ENCODE data around the gene FMN1. TPM values are rescaled to one million over a fixed set of nuclear protein-coding genes. Genes with fewer than 3 reads are reported as not detected.

The FMN1 gene
- total and polyA plus RNA-seq, 11 donors, result 0.61 to 10.6 (median 3.6) TPM

GRCh38 chr15:33109345-33109744, 85.2 kb downstream of the FMN1 start:
- TF ChIP-seq CTCF (IDR thresholded peaks at IDR 0.05) (no peak), POLR2A (IDR thresholded peaks at IDR 0.05) (no peak)

GRCh38 chr15:33108518-33108917, 86.0 kb downstream of the FMN1 start:
- intact Hi-C loops (cut with DNase I), result no loop called here

More at GRCh38 chr15:33109345-33109744, 85.2 kb downstream of the FMN1 start:
- peaks cover 0 to 10% (median 0%) of the 10 kb centered on the region in 12 donors for H3K4me1 ChIP-seq
- no peaks in the 10 kb centered on the region for H3K36me3 ChIP-seq
- ATAC-seq, result no peak
- intact Hi-C loops (cut with DNase I), result no loop called here
- H3K27me3 ChIP-seq, result no peaks in the 10 kb centered on the region
- no peaks in the 10 kb centered on the region for H3K9me3 ChIP-seq
- H3K4me3 ChIP-seq, result no peak overlapping the region
- no peak for DNase-seq
- 93 to 95% (median 93%) methylated on average over 4 of the region's 4 CpGs for WGBS, 4 donors
- H3K27ac ChIP-seq, result no peak overlapping the region

GRCh38 chr15:33107950-33108349, 86.6 kb downstream of the FMN1 start:
- Histone ChIP-seq H3K36me3 (no peaks in the 10 kb centered on the region), H3K27me3 (no peaks in the 10 kb centered on the region), H3K27ac (no peak overlapping the region), H3K4me3 (no peak overlapping the region), H3K9me3 (no peaks in the 10 kb centered on the region), H3K4me1 (peaks cover 0 to 20% (median 0%) of the 10 kb centered on the region in 12 donors)
- ATAC-seq (no peak), DNase-seq (no peak)
- intact Hi-C loops (cut with DNase I), result no loop called here
- 61 to 73% (median 72%) methylated on average over 2 of the region's 2 CpGs for WGBS, 4 donors
- TF ChIP-seq POLR2A (IDR thresholded peaks at IDR 0.05), result no peak
- no peak for TF ChIP-seq CTCF (IDR thresholded peaks at IDR 0.05)

More at GRCh38 chr15:33108518-33108917, 86.0 kb downstream of the FMN1 start:
- H3K4me3 ChIP-seq, result no peak overlapping the region
- H3K4me1 ChIP-seq, result peaks cover 0 to 18% (median 0%) of the 10 kb centered on the region in 12 donors
- TF ChIP-seq CTCF (IDR thresholded peaks at IDR 0.05) (no peak), POLR2A (IDR thresholded peaks at IDR 0.05) (no peak)
- H3K9me3 ChIP-seq, result no peaks in the 10 kb centered on the region
- ATAC-seq, result no peak
- H3K27me3 ChIP-seq, result no peaks in the 10 kb centered on the region
- no peak for DNase-seq
- no peaks in the 10 kb centered on the region for H3K36me3 ChIP-seq
- no peak overlapping the region for H3K27ac ChIP-seq

GRCh38 chr15:33104212-33104611, 90.3 kb downstream of the FMN1 start:
- Histone ChIP-seq H3K36me3 (no peaks in the 10 kb centered on the region), H3K27me3 (no peaks in the 10 kb centered on the region), H3K4me3 (no peak overlapping the region), H3K9me3 (no peaks in the 10 kb centered on the region), H3K4me1 (peaks cover 0 to 20% (median 0%) of the 10 kb centered on the region in 12 donors), H3K27ac (peak overlapping the region in 1 of 12 donors; percentile 55)
- WGBS, 4 donors, result 49 to 62% (median 51%) methylated on average over 2 of the region's 2 CpGs
- no peak for TF ChIP-seq POLR2A (IDR thresholded peaks at IDR 0.05)
- TF ChIP-seq CTCF (IDR thresholded peaks at IDR 0.05), result no peak
- DNase-seq (no peak), ATAC-seq (no peak)
- intact Hi-C loops (cut with DNase I), result no loop called here
